ENCODE data around the gene SEZ6L2.

DNA sequence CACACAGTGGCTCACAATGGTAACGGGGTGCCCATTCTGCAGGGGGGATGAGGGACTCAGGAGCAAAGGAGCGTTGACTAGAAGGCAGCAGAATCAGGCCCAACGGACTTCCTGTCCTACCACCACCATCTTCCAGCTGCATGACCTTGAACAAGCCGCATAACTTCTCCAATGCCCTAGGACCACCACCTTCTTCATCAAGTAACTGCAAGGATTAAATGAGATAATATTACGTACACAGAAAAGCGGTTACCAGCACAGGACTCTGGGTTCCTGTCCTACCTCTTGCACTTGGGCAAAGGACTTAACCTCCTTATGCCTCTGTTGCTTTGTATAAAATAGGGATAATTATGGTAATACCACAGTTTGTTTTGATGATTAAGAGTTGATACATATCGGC, 5.6 kb upstream of the SEZ6L2 start:
- TF ChIP-seq CTCF (IDR thresholded peaks at IDR 0.05; ENCODE audit: low read length) (no peak), EZH2 (optimal IDR thresholded peaks at IDR 0.05; ENCODE audit: low read depth, low read length) (no peak)
